ENCODE results near the gene RUSF1. TPM values are rescaled to one million over a fixed set of nuclear protein-coding genes. Genes with fewer than 3 reads are reported as not detected.

Gene RUSF1
- total RNA-seq, 4 donors from 2014 or later, result 65.2 to 124 (median 110) TPM

GRCh38 chr16:31464781-31465260, 43.4 kb downstream of the RUSF1 start:
- H3K4me1 ChIP-seq, result peaks cover 0 to 17% (median 5%) of the 10 kb centered on the region in 4 donors
- H3K36me3 ChIP-seq, result peaks cover 0 to 43% (median 0%) of the 10 kb centered on the region in 3 donors

DNA sequence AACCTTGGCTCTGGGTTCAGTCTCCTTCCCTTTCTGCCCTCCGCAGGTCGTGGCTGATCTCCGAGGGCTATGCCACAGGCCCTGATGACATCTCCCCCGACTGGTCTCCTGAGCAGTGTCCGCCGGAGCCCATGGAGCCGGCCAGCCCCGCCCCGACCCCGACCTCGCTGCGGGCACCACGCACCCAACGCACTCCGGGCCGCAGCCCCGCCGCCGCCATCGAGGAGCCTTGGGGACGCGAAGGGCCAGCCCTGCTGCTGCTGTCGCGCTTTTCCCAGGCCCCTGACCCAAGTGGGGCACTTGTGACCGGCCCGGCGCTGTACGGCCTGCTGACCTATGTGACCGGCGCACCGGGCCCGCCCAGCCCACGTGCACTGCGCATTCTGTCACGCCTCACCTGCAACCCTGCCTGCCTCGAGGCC, 43.8 kb downstream of the RUSF1 start:
- H3K27me3 ChIP-seq, result no peaks in the 10 kb centered on the region
- no peaks in the 10 kb centered on the region for H3K9me3 ChIP-seq
- peak in 2 of 3 donors; percentile 47 for DNase-seq
- peaks cover 0 to 17% (median 5%) of the 10 kb centered on the region in 4 donors for H3K4me1 ChIP-seq
- peaks cover 0 to 43% (median 0%) of the 10 kb centered on the region in 3 donors for H3K36me3 ChIP-seq
- TF ChIP-seq POLR2A (IDR thresholded peaks at IDR 0.05) (no peak), CTCF (IDR thresholded peaks at IDR 0.05) (no peak)
- H3K4me3 ChIP-seq, result no peak overlapping the region
- no peak overlapping the region for H3K27ac ChIP-seq

More at GRCh38 chr16:31464781-31465260, 43.4 kb downstream of the RUSF1 start:
- peak in 1 of 3 donors; percentile 31 for DNase-seq
- Histone ChIP-seq H3K27ac (no peak overlapping the region), H3K9me3 (no peaks in the 10 kb centered on the region), H3K27me3 (no peaks in the 10 kb centered on the region), H3K4me3 (no peak overlapping the region)
- TF ChIP-seq CTCF (IDR thresholded peaks at IDR 0.05) (no peak), POLR2A (IDR thresholded peaks at IDR 0.05) (no peak)

DNA sequence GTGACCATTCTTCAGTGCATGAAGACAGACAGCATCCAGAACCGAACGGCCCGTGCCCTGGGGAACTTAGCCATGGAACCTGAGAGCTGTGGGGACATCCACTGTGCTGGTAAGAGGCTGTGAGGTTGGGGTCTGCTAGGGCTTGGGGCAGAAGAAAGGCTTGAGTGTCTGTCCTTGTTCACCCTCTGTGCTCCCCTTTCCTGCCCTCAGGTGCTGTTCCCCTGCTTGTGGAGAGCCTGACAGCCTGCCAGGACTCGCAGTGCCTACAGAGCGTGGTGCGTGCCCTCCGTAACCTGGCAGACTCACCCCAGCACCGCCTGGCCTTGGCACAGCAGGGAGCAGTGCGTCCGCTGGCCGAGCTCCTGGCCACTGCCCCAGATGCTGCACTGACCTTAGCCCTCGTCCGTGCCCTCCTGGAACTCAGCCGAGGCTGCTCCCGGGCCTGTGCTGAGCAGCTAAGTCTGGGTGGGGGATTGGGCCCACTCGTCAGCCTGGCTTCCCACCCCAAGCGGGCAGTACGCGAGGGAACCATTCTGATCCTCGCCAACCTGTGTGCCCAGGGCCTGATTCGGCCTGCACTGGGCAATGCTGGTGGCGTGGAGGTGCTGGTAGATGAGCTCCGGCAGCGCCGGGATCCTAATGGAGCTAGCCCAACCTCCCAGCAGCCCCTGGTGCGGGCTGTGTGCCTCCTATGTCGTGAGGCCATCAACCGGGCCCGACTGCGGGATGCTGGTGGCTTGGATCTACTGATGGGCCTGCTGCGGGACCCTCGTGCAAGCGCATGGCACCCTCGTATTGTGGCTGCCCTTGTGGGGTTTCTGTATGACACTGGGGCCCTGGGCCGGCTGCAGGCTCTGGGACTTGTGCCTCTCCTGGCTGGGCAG, 46.0 kb downstream of the RUSF1 start:
- Histone ChIP-seq H3K4me1 (peaks cover 0 to 25% (median 13%) of the 10 kb centered on the region in 4 donors), H3K4me3 (no peak overlapping the region), H3K36me3 (peaks cover 0 to 43% (median 0%) of the 10 kb centered on the region in 3 donors), H3K9me3 (no peaks in the 10 kb centered on the region), H3K27ac (no peak overlapping the region), H3K27me3 (no peaks in the 10 kb centered on the region)
- DNase-seq, result peak in 2 of 3 donors; percentile 39 to 43
- no peak for TF ChIP-seq POLR2A (IDR thresholded peaks at IDR 0.05)
- TF ChIP-seq CTCF (IDR thresholded peaks at IDR 0.05), result no peak

DNA sequence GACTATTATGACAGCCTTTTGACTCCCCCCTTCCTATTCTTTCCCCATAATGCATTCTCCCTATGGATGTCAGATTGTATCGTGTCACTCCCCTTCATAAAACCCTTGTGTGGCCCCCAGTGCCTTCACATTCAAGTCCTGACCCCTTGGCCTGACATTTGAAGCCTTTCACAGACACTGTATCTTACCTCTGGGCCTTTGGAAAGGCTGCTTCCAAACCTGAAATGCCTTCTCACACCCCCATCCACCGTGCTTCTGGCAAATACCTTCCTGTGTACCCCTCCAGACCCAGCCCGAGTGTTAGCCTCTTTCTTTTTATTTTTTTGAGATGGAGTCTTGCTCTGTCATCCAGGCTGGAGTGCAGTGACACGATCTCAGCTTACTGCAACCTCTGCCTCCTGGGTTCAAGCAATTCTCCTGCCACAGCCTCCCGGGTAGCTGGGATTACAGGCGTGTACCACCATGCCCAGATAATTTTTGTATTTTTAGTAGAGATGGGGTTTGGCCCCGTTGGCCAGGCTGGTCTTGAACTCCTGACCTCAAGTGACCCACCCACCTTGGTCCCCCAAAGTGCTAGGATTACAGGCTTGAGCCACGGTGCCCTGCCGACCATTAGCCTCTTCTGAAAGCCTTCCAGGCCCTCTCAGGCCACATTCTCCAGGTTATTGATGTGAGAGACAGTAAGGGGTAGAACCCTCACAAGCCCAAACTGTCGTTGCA, 46.8 kb downstream of the RUSF1 start:
- no peaks in the 10 kb centered on the region for H3K9me3 ChIP-seq
- no peak overlapping the region for H3K4me3 ChIP-seq
- no peaks in the 10 kb centered on the region for H3K27me3 ChIP-seq
- H3K4me1 ChIP-seq, result peaks cover 5 to 28% (median 14%) of the 10 kb centered on the region in 4 donors
- peaks cover 0 to 41% (median 0%) of the 10 kb centered on the region in 3 donors for H3K36me3 ChIP-seq
- DNase-seq, result peak in 2 of 3 donors; percentile 6 to 45
- H3K27ac ChIP-seq, result no peak overlapping the region
- TF ChIP-seq CTCF (IDR thresholded peaks at IDR 0.05) (no peak), POLR2A (IDR thresholded peaks at IDR 0.05) (no peak)

DNA sequence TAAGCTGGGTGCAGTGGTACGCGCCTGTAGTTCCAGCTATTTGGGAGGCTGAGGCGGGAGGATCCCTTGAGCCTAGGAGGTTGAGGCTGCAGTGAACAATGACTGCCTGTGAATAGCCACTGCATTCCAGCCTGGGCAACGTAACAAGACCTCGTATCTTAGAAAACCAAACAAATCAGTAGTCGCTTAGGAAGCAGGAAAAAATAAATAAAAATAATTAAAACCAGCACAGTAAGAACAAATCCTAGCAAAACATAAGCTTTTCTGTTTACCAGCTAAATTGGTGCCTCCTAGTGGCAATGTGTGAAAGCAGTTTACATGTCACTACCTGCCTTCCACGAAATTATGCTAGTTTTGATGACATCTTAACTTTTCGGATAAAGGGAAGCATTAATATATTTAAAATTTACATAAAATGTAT, 47.6 kb downstream of the RUSF1 start:
- Histone ChIP-seq H3K4me3 (peak overlapping the region in 3 of 4 donors; percentile 50 to 72 (median 66)), H3K27me3 (no peaks in the 10 kb centered on the region), H3K4me1 (peaks cover 5 to 34% (median 15%) of the 10 kb centered on the region in 4 donors), H3K9me3 (no peaks in the 10 kb centered on the region), H3K36me3 (peaks cover 0 to 33% (median 0%) of the 10 kb centered on the region in 3 donors), H3K27ac (peak overlapping the region; percentile 95 to 99 (median 98))
- peak in 2 of 3 donors; percentile 34 to 49 for DNase-seq
- TF ChIP-seq CTCF (IDR thresholded peaks at IDR 0.05) (peak; percentile 62 to 75 (median 70)), POLR2A (IDR thresholded peaks at IDR 0.05) (no peak)
